Mesenchymal stem cell (in vitro differentiated cells and primary cell): ENCODE data around the gene SLC4A2.

Experiments used
- DNase-seq: peaks from one replicate; pipeline ENCODE4 v3.0.0-alpha.2; 2013
- H2AFZ ChIP-seq: one replicate; pipeline ENCODE4 v1.6.1; 2013; ENCODE audit warnings: low read depth, mild to moderate bottlenecking, control low read depth, inconsistent platforms, low read length, moderate library complexity
- H2AK5ac ChIP-seq: 2 replicates; pipeline ENCODE4 v1.6.1; 2013; ENCODE audit warnings: low read length, moderate library complexity, mild to moderate bottlenecking, inconsistent platforms; ENCODE audit not compliant: severe bottlenecking
- H2BK120ac ChIP-seq: one replicate; pipeline ENCODE4 v1.6.1; 2013; ENCODE audit warnings: low read depth, mild to moderate bottlenecking, inconsistent platforms, low read length, moderate library complexity
- H2BK12ac ChIP-seq, 2 experiments: one replicate each; pipeline ENCODE4 v1.6.1; 2013; ENCODE audit warnings: inconsistent platforms in 2 of 2, low read length in 2 of 2, mild to moderate bottlenecking in 2 of 2, moderate library complexity in 2 of 2, control low read depth in 1 of 2
- H2BK15ac ChIP-seq: one replicate; pipeline ENCODE4 v1.6.1; 2013; ENCODE audit warnings: mild to moderate bottlenecking, low read depth, inconsistent platforms; ENCODE audit not compliant: poor library complexity, severe bottlenecking
- H2BK5ac ChIP-seq: 2 replicates; pipeline ENCODE4 v1.6.1; 2013; ENCODE audit warnings: low read depth, mild to moderate bottlenecking, low read length, control low read depth, inconsistent platforms; ENCODE audit not compliant: poor library complexity, severe bottlenecking
- H3K14ac ChIP-seq, 2 experiments: one replicate each; pipeline ENCODE4 v1.6.1; 2013; ENCODE audit warnings: inconsistent platforms in 2 of 2, low read length in 2 of 2, control low read depth in 1 of 2, mild to moderate bottlenecking in 1 of 2, moderate library complexity in 1 of 2
- H3K18ac ChIP-seq, 2 experiments: one replicate each; pipeline ENCODE4 v1.6.1; 2013; ENCODE audit warnings: inconsistent platforms in 2 of 2, low read length in 2 of 2, control low read depth in 1 of 2, low read depth in 1 of 2, mild to moderate bottlenecking in 1 of 2
- H3K23ac ChIP-seq, 2 experiments: one replicate each; pipeline ENCODE4 v1.6.1; 2013; ENCODE audit warnings: inconsistent platforms in 2 of 2, low read length in 2 of 2, mild to moderate bottlenecking in 2 of 2, moderate library complexity in 2 of 2, control low read depth in 1 of 2
- H3K27ac ChIP-seq: 2 replicates; pipeline ENCODE4 v1.5.1; 2013; ENCODE audit warnings: mild to moderate bottlenecking, moderate library complexity, low read length, control low read depth, inconsistent platforms; ENCODE audit not compliant: poor library complexity, severe bottlenecking
- H3K27me3 ChIP-seq, 2 experiments: 2 replicates each; pipeline versions ENCODE4 v1.6.1 to v1.7.0; 2013; ENCODE audit warnings: low read length in 2 of 2, mild to moderate bottlenecking in 2 of 2, moderate library complexity in 2 of 2, control low read depth in 1 of 2, inconsistent platforms in 1 of 2; ENCODE audit not compliant: control insufficient read depth in 1 of 2, insufficient read depth in 1 of 2
- H3K36me3 ChIP-seq, 2 experiments: 2 replicates each; pipeline versions ENCODE4 v1.6.1 to v1.7.0; 2013; ENCODE audit warnings: low read length in 2 of 2, control low read depth in 1 of 2, inconsistent platforms in 1 of 2, low read depth in 1 of 2, mild to moderate bottlenecking in 1 of 2; ENCODE audit not compliant: insufficient read depth in 2 of 2, control insufficient read depth in 1 of 2
- H3K4ac ChIP-seq, 2 experiments: one replicate each; pipeline ENCODE4 v1.6.1; 2013; ENCODE audit warnings: inconsistent platforms in 2 of 2, low read length in 2 of 2, mild to moderate bottlenecking in 2 of 2, moderate library complexity in 2 of 2, control low read depth in 1 of 2, low read depth in 1 of 2
- H3K4me1 ChIP-seq: 2 replicates; pipeline ENCODE4 v1.6.1; 2013; ENCODE audit warnings: low read depth, low read length, control low read depth; ENCODE audit not compliant: control insufficient read depth, insufficient read depth
- H3K4me2 ChIP-seq: 2 replicates; pipeline ENCODE4 v1.6.1; 2013; ENCODE audit warnings: low read length, mild to moderate bottlenecking, inconsistent platforms; ENCODE audit not compliant: poor library complexity, severe bottlenecking
- H3K4me3 ChIP-seq, 2 experiments: 2 replicates each; pipeline versions ENCODE4 v1.5.1 to v1.7.0; 2013; ENCODE audit warnings: low read length in 2 of 2, mild to moderate bottlenecking in 2 of 2, control low read depth in 1 of 2, low read depth in 1 of 2; ENCODE audit not compliant: insufficient read depth in 1 of 2
- H3K79me1 ChIP-seq: replicated peaks from 2 replicates; pipeline ENCODE4 v1.6.1; 2013; ENCODE audit warnings: mild to moderate bottlenecking, control low read depth, low read length, inconsistent platforms; ENCODE audit not compliant: poor library complexity, severe bottlenecking
- H3K9ac ChIP-seq: 2 replicates; pipeline ENCODE4 v1.7.0; 2013; ENCODE audit warnings: mild to moderate bottlenecking, low read length, moderate library complexity
- H3K9me3 ChIP-seq: 2 replicates; pipeline ENCODE4 v1.7.0; 2013; ENCODE audit warnings: mild to moderate bottlenecking, low read length; ENCODE audit not compliant: control insufficient read depth
- H4K8ac ChIP-seq: one replicate; pipeline ENCODE4 v1.6.1; 2013; ENCODE audit warnings: inconsistent platforms, mild to moderate bottlenecking, low read length, moderate library complexity
- H4K91ac ChIP-seq: one replicate; pipeline ENCODE4 v1.6.1; 2013; ENCODE audit warnings: mild to moderate bottlenecking, low read length, inconsistent platforms
- WGBS: methylation state at CpG from one replicate; pipeline ENCODE4 v1.1.7; 2013; ENCODE audit warnings: mixed read lengths; 5-methylcytosine and 5-hydroxymethylcytosine counted together

The SLC4A2 gene

DNA sequence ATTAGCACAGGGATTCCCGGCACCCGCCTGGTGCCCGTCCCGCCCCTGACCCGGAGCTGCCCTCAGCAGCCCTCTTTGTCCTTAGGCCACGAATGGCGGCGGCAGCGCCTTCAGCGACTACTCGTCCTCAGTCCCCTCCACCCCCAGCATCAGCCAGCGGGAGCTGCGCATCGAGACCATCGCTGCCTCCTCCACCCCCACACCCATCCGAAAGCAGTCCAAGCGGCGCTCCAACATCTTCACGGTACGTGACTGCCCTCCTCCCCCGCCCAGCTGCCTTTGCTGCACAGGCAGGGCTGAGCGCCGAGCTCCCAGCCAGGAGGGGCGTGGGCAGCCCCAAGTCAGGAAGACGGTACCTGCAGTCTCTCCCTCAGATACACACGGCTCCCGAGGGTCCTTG lies 60.5 kb downstream of the SLC4A2 start:
- Histone ChIP-seq H3K4me2 (no peak overlapping the region), H2AFZ (no peak overlapping the region), H2BK12ac (no peak overlapping the region), H3K23ac (no peak overlapping the region), H3K79me1 (peaks cover 54% of the 10 kb centered on the region), H3K4me3 (no peak overlapping the region), H2BK15ac (no peak overlapping the region), H2BK5ac (no peak overlapping the region), H2AK5ac (no peak overlapping the region), H4K8ac (peak overlapping the region; percentile 21), H3K4ac (no peak overlapping the region), H3K27ac (no peak overlapping the region), H3K14ac (no peak overlapping the region), H3K4me1 (peaks cover 25% of the 10 kb centered on the region), H3K9me3 (no peaks in the 10 kb centered on the region), H2BK120ac (no peak overlapping the region), H3K18ac (no peak overlapping the region), H4K91ac (peak overlapping the region; percentile 47), H3K36me3 (peaks cover 61 to 88% of the 10 kb centered on the region in 2 experiments), H3K27me3 (no peaks in the 10 kb centered on the region), H3K9ac (no peak overlapping the region)
- WGBS: 95% methylated on average over 25 of the region's 27 CpGs
- DNase-seq: no peak

DNA sequence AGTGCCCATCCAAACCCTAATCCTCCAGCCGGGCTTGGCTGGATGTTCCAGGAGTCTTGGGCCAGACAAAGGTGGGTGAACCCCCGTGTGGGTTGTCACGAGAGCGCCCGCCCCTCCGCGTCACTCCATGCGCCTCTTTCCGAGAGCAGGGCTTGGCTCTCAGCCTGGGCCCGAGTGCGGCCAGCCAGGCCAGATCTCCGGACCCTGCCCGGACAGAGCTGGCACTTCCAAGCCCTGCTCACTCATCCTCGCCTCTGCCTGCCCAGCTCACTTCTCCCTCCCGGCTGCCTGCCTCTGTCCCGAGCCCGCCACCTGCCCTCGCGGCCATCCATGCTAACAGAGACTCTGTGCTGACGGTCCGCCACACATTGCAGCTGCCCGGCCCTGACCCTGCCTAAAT lies 61.5 kb downstream of the SLC4A2 start:
- H2AFZ ChIP-seq: no peak overlapping the region
- no peak overlapping the region for H2BK5ac ChIP-seq
- peaks cover 66 to 90% of the 10 kb centered on the region in 2 experiments for H3K36me3 ChIP-seq
- H3K4ac ChIP-seq: no peak overlapping the region
- no peak overlapping the region for H2BK15ac ChIP-seq
- no peaks in the 10 kb centered on the region for H3K27me3 ChIP-seq
- 96% methylated on average over 22 of the region's 22 CpGs for WGBS
- H4K8ac ChIP-seq: no peak overlapping the region
- H3K18ac ChIP-seq: no peak overlapping the region
- no peak overlapping the region for H3K4me2 ChIP-seq
- H3K4me3 ChIP-seq: no peak overlapping the region
- no peak overlapping the region for H2AK5ac ChIP-seq
- H2BK12ac ChIP-seq: no peak overlapping the region
- no peak for DNase-seq
- no peak overlapping the region for H4K91ac ChIP-seq
- H3K14ac ChIP-seq: no peak overlapping the region
- H2BK120ac ChIP-seq: no peak overlapping the region
- H3K79me1 ChIP-seq: peaks cover 53% of the 10 kb centered on the region
- H3K9ac ChIP-seq: no peak overlapping the region
- no peak overlapping the region for H3K23ac ChIP-seq
- peaks cover 29% of the 10 kb centered on the region for H3K4me1 ChIP-seq
- H3K27ac ChIP-seq: no peak overlapping the region
- H3K9me3 ChIP-seq: no peaks in the 10 kb centered on the region

DNA sequence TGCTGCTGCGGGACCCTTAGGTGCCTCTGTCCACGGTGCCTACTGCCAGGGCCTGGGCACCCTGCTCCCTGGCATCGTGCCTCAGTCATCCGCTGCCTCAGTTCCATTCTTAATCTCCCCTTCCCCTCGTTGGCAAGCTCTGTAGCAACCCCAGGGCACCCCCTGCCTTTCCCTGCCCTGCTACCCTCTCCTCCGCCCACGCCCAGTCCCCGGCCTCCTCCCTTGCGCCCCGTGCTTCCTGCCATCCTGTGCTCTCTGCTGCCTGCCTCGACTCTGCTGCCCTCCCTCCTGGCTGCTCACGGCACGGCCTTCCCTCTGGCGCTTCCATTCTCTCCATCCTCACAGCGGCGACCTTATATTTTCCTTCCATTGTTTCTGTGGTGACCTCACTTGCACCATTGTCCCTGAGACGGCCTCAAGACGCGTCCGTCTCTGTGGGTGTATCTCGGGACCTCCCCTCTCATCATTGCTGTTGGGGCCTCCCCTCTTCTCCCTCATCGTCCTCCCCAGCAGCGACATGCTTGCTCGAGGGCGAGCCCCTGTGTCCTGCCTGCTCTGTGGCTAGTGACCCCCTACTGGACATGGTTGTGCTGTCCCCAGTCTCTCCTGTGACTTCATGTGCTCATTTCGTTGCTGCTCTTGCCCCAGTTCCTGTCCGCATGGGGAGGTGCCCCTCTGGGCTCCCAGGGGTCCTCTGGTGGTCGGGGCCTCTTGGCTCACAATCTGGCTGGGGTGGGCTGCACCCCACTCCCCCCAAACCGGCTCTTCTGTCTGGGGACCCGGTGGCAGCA lies 62.2 kb downstream of the SLC4A2 start:
- Histone ChIP-seq H3K4me3 (no peak overlapping the region), H2BK12ac (no peak overlapping the region), H3K4ac (no peak overlapping the region), H3K36me3 (peaks cover 66 to 86% of the 10 kb centered on the region in 2 experiments), H3K23ac (no peak overlapping the region), H4K8ac (no peak overlapping the region), H3K9ac (no peak overlapping the region), H3K27me3 (no peaks in the 10 kb centered on the region), H3K79me1 (peaks cover 47% of the 10 kb centered on the region), H2BK120ac (no peak overlapping the region), H3K18ac (no peak overlapping the region), H2BK5ac (no peak overlapping the region), H4K91ac (no peak overlapping the region), H3K4me2 (no peak overlapping the region), H2BK15ac (no peak overlapping the region), H3K14ac (no peak overlapping the region), H3K4me1 (peaks cover 28% of the 10 kb centered on the region), H3K27ac (no peak overlapping the region), H3K9me3 (no peaks in the 10 kb centered on the region), H2AFZ (no peak overlapping the region), H2AK5ac (no peak overlapping the region)
- no peak for DNase-seq
- WGBS: 94% methylated on average over 30 of the region's 30 CpGs

DNA sequence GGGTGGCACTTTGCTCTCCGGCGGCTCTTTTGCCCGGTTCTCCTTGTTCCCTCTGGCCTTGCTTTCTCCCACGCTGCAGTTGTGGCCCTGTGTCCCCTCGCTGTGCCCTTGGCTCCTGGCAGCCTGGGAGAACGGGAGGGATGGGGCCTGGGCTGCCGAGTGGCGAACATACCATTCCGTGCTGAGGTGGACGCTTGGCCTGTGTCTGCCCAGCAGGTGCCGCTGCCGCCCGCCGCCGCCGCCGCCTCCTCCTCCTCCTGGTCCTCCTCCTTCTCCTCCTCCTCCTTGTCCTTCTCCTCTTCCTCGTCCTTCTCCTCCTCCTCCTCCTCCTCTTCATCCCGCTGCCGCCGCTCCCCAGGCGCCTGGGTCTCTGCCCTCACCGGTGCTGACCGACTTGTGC lies 62.9 kb downstream of the SLC4A2 start:
- no peaks in the 10 kb centered on the region for H3K27me3 ChIP-seq
- H3K4ac ChIP-seq: no peak overlapping the region
- no peak overlapping the region for H3K14ac ChIP-seq
- H3K18ac ChIP-seq: no peak overlapping the region
- H3K4me3 ChIP-seq: no peak overlapping the region
- H4K8ac ChIP-seq: no peak overlapping the region
- H4K91ac ChIP-seq: no peak overlapping the region
- no peaks in the 10 kb centered on the region for H3K9me3 ChIP-seq
- WGBS: 84% methylated on average over 24 of the region's 24 CpGs
- no peak overlapping the region for H2BK120ac ChIP-seq
- no peak overlapping the region for H2AK5ac ChIP-seq
- peak overlapping the region in 1 of 2 experiments; percentile 12 for H2BK12ac ChIP-seq
- no peak overlapping the region for H3K27ac ChIP-seq
- no peak for DNase-seq
- peaks cover 48% of the 10 kb centered on the region for H3K79me1 ChIP-seq
- H3K4me2 ChIP-seq: no peak overlapping the region
- H3K36me3 ChIP-seq: peaks cover 71 to 85% of the 10 kb centered on the region in 2 experiments
- no peak overlapping the region for H3K9ac ChIP-seq
- peaks cover 27% of the 10 kb centered on the region for H3K4me1 ChIP-seq
- H3K23ac ChIP-seq: no peak overlapping the region
- H2BK5ac ChIP-seq: no peak overlapping the region
- no peak overlapping the region for H2AFZ ChIP-seq
- H2BK15ac ChIP-seq: no peak overlapping the region
